Measurements from ENCODE around the gene DCLK1. TPM values are rescaled to one million over a fixed set of nuclear protein-coding genes. Genes with fewer than 3 reads are reported as not detected.

DCLK1 gene
- total RNA-seq, 4 donors from 2014 or later: 11.9 to 26.4 (median 15.5) TPM

DNA sequence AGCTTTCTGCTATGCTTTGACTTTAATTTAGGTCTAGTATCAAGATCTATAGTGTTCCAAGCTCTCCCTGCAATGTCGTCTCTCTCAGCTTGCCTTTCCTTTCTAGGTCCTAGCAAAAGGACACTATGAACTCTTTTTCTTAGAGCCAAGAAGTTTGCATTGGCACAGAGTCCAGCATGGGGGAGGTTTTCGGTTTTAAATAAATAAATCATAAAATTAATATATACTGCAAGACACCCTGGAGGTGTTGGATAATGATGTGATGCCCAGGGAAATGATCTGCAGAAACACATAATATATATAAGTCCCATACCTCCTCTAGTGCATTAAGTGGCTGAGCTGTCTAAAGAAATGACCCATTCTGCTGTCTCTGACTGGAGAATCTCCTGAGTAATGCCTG is 338.3 kb downstream of the DCLK1 start:
- Histone ChIP-seq H3K4me3 (replicated peaks in 1 of 3) (no peak overlapping the region), H3K36me3 (no peaks in the 10 kb centered on the region), H3K27me3 (no peaks in the 10 kb centered on the region), H3K27ac (no peak overlapping the region), H3K4me1 (no peaks in the 10 kb centered on the region), H3K9me3 (no peaks in the 10 kb centered on the region)
- intact Hi-C loops (cut with DNase I): no loop called here
- WGBS, 2 donors: 74 to 79% methylated on average over 2 of the region's 2 CpGs
- TF ChIP-seq POLR2A (IDR thresholded peaks at IDR 0.05): no peak
- TF ChIP-seq, protein P1, sequence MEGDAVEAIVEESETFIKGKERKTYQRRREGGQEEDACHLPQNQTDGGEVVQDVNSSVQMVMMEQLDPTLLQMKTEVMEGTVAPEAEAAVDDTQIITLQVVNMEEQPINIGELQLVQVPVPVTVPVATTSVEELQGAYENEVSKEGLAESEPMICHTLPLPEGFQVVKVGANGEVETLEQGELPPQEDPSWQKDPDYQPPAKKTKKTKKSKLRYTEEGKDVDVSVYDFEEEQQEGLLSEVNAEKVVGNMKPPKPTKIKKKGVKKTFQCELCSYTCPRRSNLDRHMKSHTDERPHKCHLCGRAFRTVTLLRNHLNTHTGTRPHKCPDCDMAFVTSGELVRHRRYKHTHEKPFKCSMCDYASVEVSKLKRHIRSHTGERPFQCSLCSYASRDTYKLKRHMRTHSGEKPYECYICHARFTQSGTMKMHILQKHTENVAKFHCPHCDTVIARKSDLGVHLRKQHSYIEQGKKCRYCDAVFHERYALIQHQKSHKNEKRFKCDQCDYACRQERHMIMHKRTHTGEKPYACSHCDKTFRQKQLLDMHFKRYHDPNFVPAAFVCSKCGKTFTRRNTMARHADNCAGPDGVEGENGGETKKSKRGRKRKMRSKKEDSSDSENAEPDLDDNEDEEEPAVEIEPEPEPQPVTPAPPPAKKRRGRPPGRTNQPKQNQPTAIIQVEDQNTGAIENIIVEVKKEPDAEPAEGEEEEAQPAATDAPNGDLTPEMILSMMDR (IDR thresholded peaks at IDR 0.05): no peak
- no peak for DNase-seq

DNA sequence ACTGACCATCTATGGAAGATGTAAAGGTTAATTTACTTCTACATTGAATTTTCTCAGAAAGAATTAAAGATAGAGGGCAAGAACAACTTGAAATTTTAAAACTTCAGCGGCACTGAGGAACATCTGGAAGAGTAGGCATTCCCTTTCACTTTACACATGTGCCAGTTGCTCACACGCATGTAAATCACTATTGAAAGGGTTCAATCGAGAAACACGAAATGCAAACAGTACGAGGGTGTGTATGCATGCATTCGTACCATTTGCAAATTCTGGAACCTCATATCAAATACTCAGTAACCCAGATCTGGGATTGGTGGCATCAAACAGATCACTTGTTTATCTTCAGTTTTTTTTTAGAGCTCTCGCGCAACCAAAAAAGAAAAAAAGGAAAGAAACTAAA is 339.2 kb downstream of the DCLK1 start:
- Histone ChIP-seq H3K4me1 (no peaks in the 10 kb centered on the region), H3K9me3 (no peaks in the 10 kb centered on the region), H3K27ac (no peak overlapping the region), H3K27me3 (no peaks in the 10 kb centered on the region), H3K4me3 (replicated peaks in 1 of 3) (no peak overlapping the region), H3K36me3 (no peaks in the 10 kb centered on the region)
- no peak for TF ChIP-seq POLR2A (IDR thresholded peaks at IDR 0.05)
- TF ChIP-seq, protein P1 (IDR thresholded peaks at IDR 0.05): no peak
- intact Hi-C loops (cut with DNase I): no loop called here
- 92 to 96% methylated on average over 8 of the region's 8 CpGs for WGBS, 2 donors
- no peak for DNase-seq

DNA sequence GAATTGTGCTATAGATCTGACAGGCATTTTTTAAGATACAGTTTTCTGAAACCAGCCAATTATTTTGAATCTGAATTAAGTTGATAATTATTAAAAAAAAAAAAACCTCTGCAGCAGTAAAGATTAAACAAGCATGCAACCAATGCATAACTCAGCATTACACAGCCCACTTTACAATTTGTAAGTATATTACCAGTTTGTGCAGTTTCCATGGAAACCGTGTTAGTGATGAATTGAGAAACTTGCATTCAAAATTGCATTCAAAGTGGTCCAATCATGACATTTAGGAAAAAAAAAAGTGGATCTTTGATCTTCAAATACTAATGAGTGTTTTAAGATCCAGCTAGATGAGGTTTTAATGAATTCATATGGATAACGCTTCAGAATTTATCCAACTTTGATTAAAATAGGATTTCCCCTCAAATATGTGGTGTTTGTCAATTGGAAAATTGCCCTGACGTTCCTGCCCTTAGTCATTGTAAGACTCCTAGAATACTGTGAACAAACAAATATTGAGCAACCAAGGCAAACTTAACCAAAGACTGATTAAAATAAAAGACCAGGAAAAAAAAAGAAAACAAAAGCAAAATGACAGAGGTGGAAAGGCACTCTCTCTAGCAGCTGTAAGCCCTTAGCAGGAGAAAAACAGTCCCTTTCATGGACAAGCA is 339.9 kb downstream of the DCLK1 start:
- no peak for DNase-seq
- no peak overlapping the region for H3K4me3 ChIP-seq (replicated peaks in 1 of 3)
- no peak for TF ChIP-seq POLR2A (IDR thresholded peaks at IDR 0.05)
- TF ChIP-seq, protein P1 (IDR thresholded peaks at IDR 0.05): no peak
- WGBS, 2 donors: 75 to 80% methylated on average over 3 of the region's 3 CpGs
- no peak overlapping the region for H3K27ac ChIP-seq
- no peaks in the 10 kb centered on the region for H3K27me3 ChIP-seq
- H3K9me3 ChIP-seq: no peaks in the 10 kb centered on the region
- intact Hi-C loops (cut with DNase I): no loop called here
- H3K36me3 ChIP-seq: no peaks in the 10 kb centered on the region
- no peaks in the 10 kb centered on the region for H3K4me1 ChIP-seq

DNA sequence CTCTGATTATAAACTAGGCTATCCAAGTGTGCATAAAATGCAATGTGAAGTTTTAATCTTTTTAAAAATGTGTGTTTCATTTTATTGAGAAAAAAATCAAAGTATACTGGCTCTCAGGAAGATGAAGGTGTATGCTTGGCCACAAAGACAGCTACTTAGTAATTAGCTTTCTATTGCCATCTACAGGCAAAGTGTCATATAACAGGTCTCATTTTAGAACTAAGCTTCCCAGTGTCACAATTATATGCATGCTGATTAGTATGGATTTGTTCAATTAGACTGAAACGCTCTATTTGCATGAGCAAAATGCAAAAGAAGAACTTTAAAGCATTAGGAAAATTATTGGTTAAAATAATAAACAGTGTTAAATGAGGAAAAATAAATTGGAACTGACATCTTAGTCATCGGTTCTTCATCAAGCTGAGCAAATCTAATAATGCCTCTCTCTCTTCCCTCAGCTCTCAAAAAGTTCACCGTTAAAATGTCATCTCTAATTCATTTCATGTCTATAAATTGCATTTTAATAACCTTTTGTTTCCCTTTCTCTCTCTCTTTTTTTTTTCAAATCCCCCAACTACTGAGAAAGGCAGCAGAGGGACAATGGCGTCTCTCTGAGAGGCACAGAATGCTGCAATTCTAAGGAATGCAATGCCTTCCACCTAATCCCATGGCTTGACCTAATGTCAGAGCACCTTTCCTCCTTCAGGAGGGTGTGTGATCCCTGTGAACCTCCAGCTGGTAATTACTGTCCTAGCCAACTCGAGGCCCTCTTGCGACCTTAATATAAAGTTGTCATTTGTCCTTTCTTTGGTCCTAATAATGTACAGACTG is 341.6 kb downstream of the DCLK1 start:
- WGBS, 2 donors: 70 to 74% methylated on average over 6 of the region's 6 CpGs
- Histone ChIP-seq H3K4me1 (no peaks in the 10 kb centered on the region), H3K27me3 (no peaks in the 10 kb centered on the region), H3K27ac (no peak overlapping the region), H3K36me3 (no peaks in the 10 kb centered on the region), H3K9me3 (no peaks in the 10 kb centered on the region), H3K4me3 (replicated peaks in 1 of 3) (no peak overlapping the region)
- DNase-seq: no peak
- TF ChIP-seq, protein P1 (IDR thresholded peaks at IDR 0.05): peak in 5 of 6 experiments; percentile 24 to 64 (median 54)
- TF ChIP-seq POLR2A (IDR thresholded peaks at IDR 0.05): no peak
- intact Hi-C loops (cut with DNase I): no loop called here

DNA sequence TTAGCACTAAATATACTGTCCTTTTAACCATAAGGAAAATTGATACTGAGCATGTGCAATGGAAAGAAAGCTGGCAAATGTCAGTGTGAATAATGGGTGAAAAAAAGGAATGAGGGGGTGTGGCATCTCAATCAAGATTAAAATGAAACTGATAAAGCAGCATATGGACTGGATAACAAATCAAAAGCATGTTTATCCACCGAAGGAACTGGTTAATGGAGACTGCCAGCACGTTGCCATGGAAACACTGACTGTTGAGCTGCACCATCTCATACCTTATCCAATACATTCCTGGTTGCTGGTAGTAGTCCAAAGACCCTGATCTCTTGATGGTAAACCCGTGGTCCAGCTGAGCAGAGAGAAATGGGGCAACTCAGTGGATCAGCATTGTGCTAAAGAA is 343.2 kb downstream of the DCLK1 start:
- WGBS, 2 donors: 68 to 75% methylated on average over 3 of the region's 3 CpGs
- H3K4me1 ChIP-seq: no peaks in the 10 kb centered on the region
- no peaks in the 10 kb centered on the region for H3K27me3 ChIP-seq
- intact Hi-C loops (cut with DNase I): no loop called here
- H3K27ac ChIP-seq: no peak overlapping the region
- TF ChIP-seq, protein P1 (IDR thresholded peaks at IDR 0.05): no peak
- no peak for TF ChIP-seq POLR2A (IDR thresholded peaks at IDR 0.05)
- DNase-seq: no peak
- no peaks in the 10 kb centered on the region for H3K36me3 ChIP-seq
- H3K9me3 ChIP-seq: no peaks in the 10 kb centered on the region
- no peak overlapping the region for H3K4me3 ChIP-seq (replicated peaks in 1 of 3)
